Retinal pigment epithelial cell (primary cell): Measurements from ENCODE around the gene KRT72.

Experiments used
- DNase-seq: peaks from one replicate; pipeline ENCODE4 v3.0.0-alpha.2; 2010; ENCODE audit warnings: low read depth
- H3K4me3 ChIP-seq: 2 replicates; pipeline ENCODE4 v1.5.1; 2011; ENCODE audit warnings: mild to moderate bottlenecking, low read length, control low read depth, moderate library complexity
- TF ChIP-seq, protein P1 (sequence below): conservative IDR thresholded peaks from 2 replicates; pipeline ENCODE4 v1.5.1; 2011; ENCODE audit warnings: low read depth, low read length, control low read depth, inconsistent platforms

Gene KRT72

GRCh38 chr12:52614381-52615207 is 13.3 kb upstream of the KRT72 start:
- TF ChIP-seq, protein P1, sequence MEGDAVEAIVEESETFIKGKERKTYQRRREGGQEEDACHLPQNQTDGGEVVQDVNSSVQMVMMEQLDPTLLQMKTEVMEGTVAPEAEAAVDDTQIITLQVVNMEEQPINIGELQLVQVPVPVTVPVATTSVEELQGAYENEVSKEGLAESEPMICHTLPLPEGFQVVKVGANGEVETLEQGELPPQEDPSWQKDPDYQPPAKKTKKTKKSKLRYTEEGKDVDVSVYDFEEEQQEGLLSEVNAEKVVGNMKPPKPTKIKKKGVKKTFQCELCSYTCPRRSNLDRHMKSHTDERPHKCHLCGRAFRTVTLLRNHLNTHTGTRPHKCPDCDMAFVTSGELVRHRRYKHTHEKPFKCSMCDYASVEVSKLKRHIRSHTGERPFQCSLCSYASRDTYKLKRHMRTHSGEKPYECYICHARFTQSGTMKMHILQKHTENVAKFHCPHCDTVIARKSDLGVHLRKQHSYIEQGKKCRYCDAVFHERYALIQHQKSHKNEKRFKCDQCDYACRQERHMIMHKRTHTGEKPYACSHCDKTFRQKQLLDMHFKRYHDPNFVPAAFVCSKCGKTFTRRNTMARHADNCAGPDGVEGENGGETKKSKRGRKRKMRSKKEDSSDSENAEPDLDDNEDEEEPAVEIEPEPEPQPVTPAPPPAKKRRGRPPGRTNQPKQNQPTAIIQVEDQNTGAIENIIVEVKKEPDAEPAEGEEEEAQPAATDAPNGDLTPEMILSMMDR = no peak
- no peak overlapping the region for H3K4me3 ChIP-seq
- DNase-seq = no peak

- DNase-seq = no peak
- TF ChIP-seq, protein P1 = no peak
- no peak overlapping the region for H3K4me3 ChIP-seq
These were observed 12.2 kb upstream of the KRT72 start for GRCh38 chr12:52613384-52614030.

DNA sequence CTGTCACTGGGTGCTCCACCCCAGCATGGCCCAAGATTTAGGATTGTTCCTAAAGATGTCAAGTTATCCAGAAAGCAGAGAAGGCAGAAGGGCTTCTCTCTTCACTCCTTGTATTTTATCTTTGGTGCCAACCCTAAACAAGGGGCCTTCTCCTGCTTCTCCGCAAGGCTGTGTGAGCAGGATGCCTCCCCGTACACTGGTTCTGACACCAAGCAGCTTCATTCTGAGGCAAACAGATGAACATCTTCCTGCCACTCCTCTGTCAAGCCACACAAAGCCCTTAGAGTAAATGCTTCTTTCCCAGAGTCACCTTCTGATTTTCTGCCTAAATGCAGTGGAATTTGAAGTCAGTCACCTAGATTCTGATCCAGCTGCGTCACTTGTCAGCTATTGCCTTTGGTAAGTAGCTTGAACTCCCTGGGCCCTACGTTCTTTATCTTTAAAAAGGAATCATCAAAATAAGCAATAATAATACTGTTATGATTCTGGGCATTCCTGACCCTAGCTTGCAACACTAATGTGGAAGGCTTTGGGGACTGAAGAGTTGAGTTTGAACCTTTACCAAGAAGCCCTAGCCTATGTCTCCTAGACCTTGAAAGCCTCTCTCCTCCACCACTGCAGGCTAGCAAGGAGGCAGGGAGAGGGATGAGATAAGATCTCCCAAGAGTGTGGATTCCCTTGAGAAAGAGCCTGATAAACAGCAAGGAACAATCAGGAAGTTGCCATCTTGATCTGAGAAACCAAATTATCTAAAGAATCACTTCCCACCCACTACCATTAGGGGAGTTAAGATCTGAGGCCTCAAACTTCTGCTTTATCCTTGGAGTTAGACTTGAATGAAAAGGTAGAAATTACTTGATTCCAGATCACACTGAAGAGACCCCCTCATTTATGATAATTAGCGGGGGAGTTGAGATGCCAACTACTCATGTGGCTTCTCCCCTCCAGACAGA is 11.4 kb upstream of the KRT72 start:
- no peak for DNase-seq
- no peak overlapping the region for H3K4me3 ChIP-seq
- TF ChIP-seq, protein P1 = no peak

DNA sequence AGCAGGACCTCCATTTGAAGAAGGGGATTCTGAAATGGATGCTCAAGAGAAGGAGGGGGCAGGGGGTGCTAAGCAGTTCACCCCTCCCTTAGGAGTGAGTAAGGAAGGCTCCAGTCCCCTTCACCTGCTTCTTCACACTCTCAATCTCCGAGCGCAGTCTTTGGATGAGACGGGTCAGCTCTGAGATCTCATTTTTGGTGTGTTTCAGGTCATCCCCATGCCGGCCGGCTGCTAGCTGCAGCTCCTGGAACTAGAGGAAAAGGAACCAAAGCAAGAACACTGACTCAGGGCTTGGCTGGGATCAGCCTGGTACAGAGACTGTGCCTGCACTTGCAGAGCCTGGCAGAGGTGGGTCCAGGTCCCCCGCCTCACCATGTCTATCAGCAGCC is 9.8 kb upstream of the KRT72 start:
- TF ChIP-seq, protein P1 = no peak
- DNase-seq = no peak
- no peak overlapping the region for H3K4me3 ChIP-seq

GRCh38 chr12:52608826-52609630 is 7.8 kb upstream of the KRT72 start:
- no peak overlapping the region for H3K4me3 ChIP-seq
- TF ChIP-seq, protein P1 = no peak
- no peak for DNase-seq

DNA sequence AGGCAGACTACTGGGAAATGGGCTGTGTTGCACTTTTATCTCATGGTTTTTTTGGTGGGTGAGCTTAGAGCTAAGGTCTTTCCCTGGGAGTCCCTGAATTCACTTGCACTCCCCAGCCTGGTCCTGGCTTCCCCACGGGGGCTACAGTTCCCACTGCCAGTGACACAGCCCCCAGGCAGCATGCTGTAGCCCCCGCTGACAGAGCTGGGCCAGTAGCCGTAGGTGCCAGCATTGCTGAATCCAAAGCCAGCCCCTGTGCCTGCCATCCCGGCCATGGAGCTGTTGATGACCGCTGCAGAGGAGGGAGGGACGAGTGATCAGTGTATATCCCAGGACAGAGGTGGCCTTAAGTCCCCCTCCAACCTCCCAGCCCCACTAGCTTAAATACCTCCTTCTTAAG is 6.9 kb upstream of the KRT72 start:
- DNase-seq = no peak
- TF ChIP-seq, protein P1 = no peak
- H3K4me3 ChIP-seq = no peak overlapping the region
